ENCODE results near the gene RHEBL1.

GRCh38 chr12:49023812-49024211 lies 46.0 kb downstream of the RHEBL1 start:
- TF ChIP-seq CTCF (IDR thresholded peaks at IDR 0.05) (no peak), POLR2A (IDR thresholded peaks at IDR 0.05) (no peak)

Measured in breast epithelium (tissue), 3 donors.